Epithelial cell of esophagus (primary cell): Measurements from ENCODE around the gene NFATC1.

ENCODE experiments used
- DNase-seq: peaks from one replicate; pipeline ENCODE4 v3.0.0; 2010; ENCODE audit warnings: low read depth
- H3K4me3 ChIP-seq: 2 replicates; pipeline ENCODE4 v1.5.1; 2011; ENCODE audit warnings: mild to moderate bottlenecking, low read length, control low read depth
- TF ChIP-seq, protein P1 (sequence below): IDR thresholded peaks from 2 replicates; pipeline ENCODE4 v1.5.1; 2011; ENCODE audit warnings: low read depth, mild to moderate bottlenecking, low read length, control low read depth, inconsistent platforms; ENCODE audit not compliant: insufficient read depth; ENCODE audit errors: missing control alignments

Gene NFATC1

DNA sequence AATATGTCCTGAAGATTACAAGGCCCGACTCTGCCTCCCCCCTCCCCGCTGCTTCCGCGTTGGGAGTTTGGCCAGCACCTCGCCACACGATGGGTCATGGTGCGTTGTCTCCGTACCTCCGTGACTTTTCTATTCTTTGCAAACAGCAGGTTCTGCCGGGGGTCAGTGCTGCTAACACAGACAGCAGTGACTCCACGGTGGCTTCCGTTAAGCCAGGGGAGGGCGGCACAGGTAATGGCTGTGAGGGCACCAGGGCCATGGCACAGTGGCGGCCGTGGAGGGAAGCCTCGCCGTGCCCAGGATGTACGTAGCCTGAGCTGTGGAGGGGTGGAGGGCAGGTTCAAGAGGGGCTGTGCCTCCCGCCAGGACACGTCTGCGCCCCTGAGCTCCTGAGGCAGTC lies 115.5 kb downstream of the NFATC1 start:
- TF ChIP-seq, protein P1, sequence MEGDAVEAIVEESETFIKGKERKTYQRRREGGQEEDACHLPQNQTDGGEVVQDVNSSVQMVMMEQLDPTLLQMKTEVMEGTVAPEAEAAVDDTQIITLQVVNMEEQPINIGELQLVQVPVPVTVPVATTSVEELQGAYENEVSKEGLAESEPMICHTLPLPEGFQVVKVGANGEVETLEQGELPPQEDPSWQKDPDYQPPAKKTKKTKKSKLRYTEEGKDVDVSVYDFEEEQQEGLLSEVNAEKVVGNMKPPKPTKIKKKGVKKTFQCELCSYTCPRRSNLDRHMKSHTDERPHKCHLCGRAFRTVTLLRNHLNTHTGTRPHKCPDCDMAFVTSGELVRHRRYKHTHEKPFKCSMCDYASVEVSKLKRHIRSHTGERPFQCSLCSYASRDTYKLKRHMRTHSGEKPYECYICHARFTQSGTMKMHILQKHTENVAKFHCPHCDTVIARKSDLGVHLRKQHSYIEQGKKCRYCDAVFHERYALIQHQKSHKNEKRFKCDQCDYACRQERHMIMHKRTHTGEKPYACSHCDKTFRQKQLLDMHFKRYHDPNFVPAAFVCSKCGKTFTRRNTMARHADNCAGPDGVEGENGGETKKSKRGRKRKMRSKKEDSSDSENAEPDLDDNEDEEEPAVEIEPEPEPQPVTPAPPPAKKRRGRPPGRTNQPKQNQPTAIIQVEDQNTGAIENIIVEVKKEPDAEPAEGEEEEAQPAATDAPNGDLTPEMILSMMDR: no peak
- DNase-seq: no peak

DNA sequence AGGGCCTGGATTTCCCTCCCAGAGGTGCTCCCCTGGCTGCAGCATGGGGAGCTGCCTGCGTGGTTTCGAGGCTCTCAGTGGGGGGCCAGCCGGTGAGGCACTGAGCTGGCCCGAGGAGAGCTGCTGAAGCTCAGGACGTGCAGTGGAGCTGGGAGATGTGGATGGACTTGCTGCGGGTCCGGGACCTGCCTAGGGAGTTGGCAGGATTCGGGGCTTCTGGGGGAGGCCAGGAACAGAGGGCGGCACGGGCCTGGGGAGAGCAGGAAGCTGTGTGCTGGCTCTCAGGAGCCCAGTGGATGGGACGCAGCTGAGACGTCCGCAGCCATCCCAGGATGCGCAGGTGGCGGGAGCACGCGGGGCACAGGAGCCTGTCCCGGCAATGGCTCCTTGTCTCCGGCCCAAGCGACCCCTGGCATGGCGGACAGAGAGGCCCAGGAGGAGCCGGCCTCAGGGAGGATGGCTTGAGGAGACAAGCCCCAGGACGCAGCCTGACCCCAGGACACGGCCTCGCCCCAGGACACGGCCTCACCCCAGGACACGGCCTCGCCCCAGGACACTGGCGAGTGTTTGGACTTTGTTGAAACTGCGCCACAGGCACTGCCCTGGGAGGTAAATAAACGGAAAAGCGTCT lies 116.1 kb downstream of the NFATC1 start:
- DNase-seq: no peak
- TF ChIP-seq, protein P1: no peak
- H3K4me3 ChIP-seq: no peak overlapping the region

More for the DNA sequence above, 115.5 kb downstream of the NFATC1 start:
- no peak overlapping the region for H3K4me3 ChIP-seq

DNA sequence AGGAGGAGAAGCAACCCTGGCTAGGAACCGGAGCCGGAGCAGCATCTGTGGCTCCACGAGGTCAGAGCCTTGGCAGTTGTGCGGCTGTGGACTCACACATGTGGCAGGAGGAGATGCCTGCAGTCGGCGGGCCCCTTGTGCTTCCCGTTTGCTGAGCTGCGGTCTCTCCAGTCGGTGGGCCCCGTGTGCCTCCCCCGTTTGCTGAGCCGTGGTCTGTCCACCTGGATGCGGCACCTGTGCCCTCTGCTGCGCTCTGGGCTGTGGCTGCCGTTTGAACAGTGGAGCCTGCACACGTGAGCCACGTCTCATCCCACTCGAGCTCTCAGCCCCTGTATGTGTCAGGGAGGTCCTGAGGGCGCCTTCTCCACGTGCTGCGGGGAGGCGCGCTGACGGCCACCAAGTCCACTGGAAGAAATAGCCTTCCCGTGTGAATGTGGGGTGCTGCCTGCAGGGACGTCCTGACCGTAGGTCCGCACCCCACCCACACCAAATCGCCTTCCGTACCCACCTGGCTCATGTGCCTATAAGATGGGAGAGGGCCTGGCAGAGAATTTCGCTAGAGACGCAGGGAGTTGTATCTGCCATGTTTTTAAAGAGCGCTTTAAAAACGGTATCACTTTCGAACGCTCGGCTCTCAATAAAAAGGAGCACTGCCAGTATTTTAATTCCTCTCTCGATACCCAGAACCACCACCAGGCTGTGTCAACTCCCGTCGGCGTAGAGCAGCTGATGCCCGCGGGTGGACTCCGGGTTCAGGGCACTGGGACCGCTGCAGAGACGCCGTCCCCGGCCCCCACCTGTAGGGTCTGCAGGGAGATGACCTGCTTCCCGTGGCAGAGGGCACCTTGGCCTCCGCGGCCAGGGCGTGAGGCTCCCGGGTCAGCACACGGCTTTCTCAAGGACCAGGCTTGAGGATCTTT lies 117.0 kb downstream of the NFATC1 start:
- H3K4me3 ChIP-seq: no peak overlapping the region

DNA sequence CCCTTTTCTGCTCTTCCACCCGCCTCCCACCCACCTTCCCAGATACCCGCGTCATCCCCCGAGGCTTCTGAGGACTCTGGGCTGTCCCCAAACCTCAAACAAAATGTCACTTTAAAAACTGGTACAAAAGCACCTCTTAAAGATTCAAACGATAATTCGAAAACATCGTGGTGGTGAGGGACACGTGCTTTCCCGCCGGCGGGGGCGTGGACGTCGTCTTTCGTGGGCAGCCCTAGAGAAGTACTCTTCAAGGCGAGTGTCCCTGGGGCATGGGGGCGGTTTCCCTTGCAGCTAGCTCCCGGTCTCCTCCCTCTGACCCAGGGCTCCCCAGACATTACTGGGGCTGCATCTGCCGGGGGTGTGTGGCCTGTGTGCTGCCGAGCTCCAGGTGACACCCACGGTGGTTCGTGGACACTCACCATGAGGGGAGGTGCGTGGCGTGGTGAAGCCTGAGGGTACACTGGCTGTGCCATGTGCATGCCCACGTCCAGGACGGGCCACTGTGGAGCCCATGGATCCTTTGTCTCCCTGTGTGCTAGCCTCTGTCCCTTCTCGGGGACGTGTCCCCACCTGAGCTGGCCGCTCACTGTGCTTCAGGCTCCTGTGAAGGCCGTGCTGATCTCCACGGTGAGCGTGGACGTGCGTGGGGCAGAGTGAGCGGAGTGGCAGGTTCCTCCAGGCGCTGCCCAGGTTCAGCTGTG lies 117.8 kb downstream of the NFATC1 start:
- TF ChIP-seq, protein P1: no peak
- no peak for DNase-seq
- no peak overlapping the region for H3K4me3 ChIP-seq

More for the DNA sequence above, 117.0 kb downstream of the NFATC1 start:
- no peak for DNase-seq
- TF ChIP-seq, protein P1: no peak

DNA sequence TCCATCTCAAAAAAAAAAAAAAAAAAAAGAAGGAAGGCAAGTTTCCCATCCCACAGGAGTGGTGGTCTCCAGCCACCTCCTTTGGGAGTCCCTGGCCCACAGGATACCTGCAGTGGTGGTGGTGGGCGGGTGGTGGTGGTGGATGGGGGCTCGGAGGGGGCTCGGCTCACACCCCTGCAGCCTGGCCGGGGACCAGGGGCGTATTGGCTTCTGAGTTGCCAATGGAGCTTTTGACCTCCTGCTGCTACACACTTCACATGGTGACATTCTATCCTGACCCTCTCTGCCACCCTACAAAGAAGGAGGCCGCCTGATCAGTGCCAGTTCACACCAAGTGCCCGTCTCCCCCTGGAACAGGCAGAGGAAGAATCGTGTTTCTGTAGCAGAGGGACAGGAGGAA lies 119.6 kb downstream of the NFATC1 start:
- no peak for DNase-seq
- no peak overlapping the region for H3K4me3 ChIP-seq
- TF ChIP-seq, protein P1: no peak

DNA sequence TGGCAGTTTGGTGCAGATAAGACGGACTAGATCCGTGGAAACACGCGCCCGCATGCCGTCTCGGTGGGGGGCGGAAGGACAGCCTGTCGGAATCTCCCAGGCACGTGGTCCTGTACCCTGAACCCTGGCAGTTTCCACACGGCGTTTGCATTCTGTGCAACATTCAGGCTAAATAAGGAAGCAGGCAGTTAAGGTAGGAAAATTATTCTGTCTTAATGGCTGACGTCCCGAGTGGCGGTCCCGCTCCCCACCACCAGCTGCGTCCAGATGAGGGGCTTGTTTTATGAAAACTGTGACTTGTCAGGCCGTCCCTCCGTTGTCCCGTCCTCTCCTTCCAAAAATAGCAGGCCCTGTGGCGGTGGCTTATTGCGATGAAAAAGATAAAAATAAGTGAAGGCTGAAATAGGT lies 120.2 kb downstream of the NFATC1 start:
- no peak for DNase-seq
- no peak overlapping the region for H3K4me3 ChIP-seq
- TF ChIP-seq, protein P1: no peak
